Effector memory CD4-positive, alpha-beta T cell (primary cell): ENCODE measurements around the gene SPINK8.
A peak's percentile ranks its signal among the peaks of the same experiment; 100 is the strongest.

Source experiments
- DNase-seq, 3 donors: peaks; one replicate each; pipeline ENCODE4 v3.0.0-alpha.2; 2020
- H3K27ac ChIP-seq: 2 replicates; pipeline ENCODE4 v1.7.0; 2013; ENCODE audit warnings: mild to moderate bottlenecking, low read length, moderate library complexity; ENCODE audit not compliant: insufficient read depth, poor library complexity, severe bottlenecking
- H3K27me3 ChIP-seq: replicated peaks from 2 replicates; pipeline ENCODE4 v1.7.0; 2013; ENCODE audit warnings: mild to moderate bottlenecking, low read length; ENCODE audit not compliant: insufficient read depth, control insufficient read depth, poor library complexity, severe bottlenecking
- H3K36me3 ChIP-seq: 2 replicates; pipeline ENCODE4 v1.7.0; 2013; ENCODE audit warnings: mild to moderate bottlenecking, low read length, moderate library complexity; ENCODE audit not compliant: control insufficient read depth, insufficient read depth
- H3K4me1 ChIP-seq: 2 replicates; pipeline ENCODE4 v1.7.0; 2013; ENCODE audit warnings: low read length, mild to moderate bottlenecking; ENCODE audit not compliant: control insufficient read depth, insufficient read depth, poor library complexity, severe bottlenecking
- H3K4me3 ChIP-seq: 2 replicates; pipeline ENCODE4 v1.7.0; 2013; ENCODE audit warnings: low read length, low read depth, mild to moderate bottlenecking; ENCODE audit not compliant: insufficient read depth, poor library complexity, severe bottlenecking
- H3K9me3 ChIP-seq: 2 replicates; pipeline ENCODE4 v1.7.0; 2013; ENCODE audit warnings: mild to moderate bottlenecking, low read length, moderate library complexity; ENCODE audit not compliant: control insufficient read depth

The SPINK8 gene

DNA sequence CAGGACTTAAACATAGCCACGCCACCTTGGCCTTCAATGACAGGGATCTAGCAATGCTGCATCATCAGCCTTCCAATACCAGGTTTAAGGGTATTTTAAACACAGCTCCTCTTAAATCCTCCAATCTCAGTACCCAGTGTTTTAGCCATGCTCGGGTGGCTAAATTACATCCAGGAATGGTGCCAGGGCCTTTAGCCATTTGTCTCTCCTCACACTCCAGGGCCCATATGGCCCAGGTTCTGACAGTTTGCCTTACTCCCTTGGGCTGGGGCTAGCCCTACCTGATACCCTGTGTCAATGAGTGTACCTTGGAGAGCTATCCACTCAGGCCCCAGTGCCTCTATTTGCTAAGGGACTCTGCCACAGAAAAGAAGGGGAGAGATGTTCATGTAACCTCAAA is 63.2 kb downstream of the SPINK8 start:
- no peaks in the 10 kb centered on the region for H3K9me3 ChIP-seq
- H3K36me3 ChIP-seq = peaks cover 6% of the 10 kb centered on the region
- H3K4me3 ChIP-seq = no peak overlapping the region
- no peak for DNase-seq
- H3K27me3 ChIP-seq = no peaks in the 10 kb centered on the region
- peaks cover 18% of the 10 kb centered on the region for H3K4me1 ChIP-seq
- no peak overlapping the region for H3K27ac ChIP-seq

DNA sequence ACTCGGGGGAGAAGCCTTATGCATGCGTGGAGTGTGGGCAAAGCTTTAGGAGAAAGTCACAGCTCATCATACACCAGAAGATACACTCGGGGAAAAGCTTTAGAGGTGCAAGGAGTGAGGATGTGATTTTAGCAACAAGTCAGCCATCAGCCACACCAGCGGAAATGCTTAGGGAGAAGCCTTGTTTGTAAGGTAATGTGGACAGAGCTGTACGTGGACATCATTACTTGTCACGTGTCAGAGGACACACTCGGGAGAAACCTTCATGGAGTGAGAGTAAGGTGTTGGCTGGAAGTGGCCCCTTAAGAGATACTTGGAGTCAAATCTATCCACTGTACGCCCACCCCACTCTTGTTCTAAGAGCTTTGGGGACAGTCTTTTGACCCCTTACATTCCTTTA is 63.9 kb downstream of the SPINK8 start:
- H3K36me3 ChIP-seq = peaks cover 6% of the 10 kb centered on the region
- no peak for DNase-seq
- no peaks in the 10 kb centered on the region for H3K27me3 ChIP-seq
- H3K4me1 ChIP-seq = peaks cover 18% of the 10 kb centered on the region
- H3K9me3 ChIP-seq = no peaks in the 10 kb centered on the region
- peak overlapping the region; percentile 35 for H3K4me3 ChIP-seq
- peak overlapping the region; percentile 62 for H3K27ac ChIP-seq

DNA sequence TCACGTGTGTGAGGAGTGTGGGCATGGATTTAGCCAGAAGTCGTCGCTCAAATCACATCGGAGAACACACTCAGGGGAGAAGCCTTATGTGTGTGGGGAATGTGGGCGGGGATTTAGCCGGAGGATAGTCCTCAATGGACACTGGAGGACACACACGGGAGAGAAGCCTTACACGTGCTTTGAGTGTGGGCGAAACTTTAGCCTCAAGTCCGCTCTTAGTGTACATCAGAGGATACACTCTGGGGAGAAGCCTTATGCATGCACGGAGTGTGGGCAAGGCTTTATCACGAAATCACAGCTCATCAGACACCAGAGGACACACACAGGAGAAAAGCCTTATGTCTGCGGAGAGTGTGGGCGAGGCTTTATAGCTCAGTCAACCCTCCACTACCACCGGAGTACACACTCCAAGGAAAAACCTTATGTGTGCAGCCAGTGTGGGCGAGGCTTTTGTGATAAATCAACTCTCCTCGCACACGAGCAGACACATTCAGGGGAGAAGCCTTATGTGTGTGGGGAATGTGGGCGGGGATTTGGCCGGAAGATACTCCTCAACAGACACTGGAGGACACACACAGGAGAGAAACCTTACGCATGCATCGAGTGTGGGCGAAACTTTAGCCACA is 64.4 kb downstream of the SPINK8 start:
- H3K27me3 ChIP-seq = no peaks in the 10 kb centered on the region
- peak overlapping the region; percentile 35 for H3K4me3 ChIP-seq
- DNase-seq = peak in 1 of 3 donors; percentile 11
- peak overlapping the region; percentile 62 for H3K27ac ChIP-seq
- H3K9me3 ChIP-seq = no peaks in the 10 kb centered on the region
- peaks cover 6% of the 10 kb centered on the region for H3K36me3 ChIP-seq
- peaks cover 18% of the 10 kb centered on the region for H3K4me1 ChIP-seq

DNA sequence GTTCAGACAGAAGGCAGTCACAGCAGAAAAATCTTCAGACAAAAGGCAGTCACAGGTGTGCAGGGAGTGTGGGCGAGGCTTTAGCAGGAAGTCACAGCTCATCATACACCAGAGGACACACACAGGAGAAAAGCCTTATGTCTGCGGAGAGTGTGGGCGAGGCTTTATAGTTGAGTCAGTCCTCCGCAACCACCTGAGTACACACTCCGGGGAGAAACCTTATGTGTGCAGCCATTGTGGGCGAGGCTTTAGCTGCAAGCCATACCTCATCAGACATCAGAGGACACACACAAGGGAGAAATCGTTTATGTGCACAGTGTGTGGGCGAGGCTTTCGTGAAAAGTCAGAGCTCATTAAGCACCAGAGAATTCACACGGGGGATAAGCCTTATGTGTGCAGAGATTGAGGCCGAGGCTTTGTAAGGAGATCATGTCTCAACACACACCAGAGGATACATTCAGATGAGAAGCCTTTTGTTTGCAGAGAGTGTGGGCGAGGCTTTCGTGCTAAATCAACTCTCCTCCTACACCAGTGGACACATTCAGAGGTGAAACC is 65.0 kb downstream of the SPINK8 start:
- Histone ChIP-seq H3K36me3 (peaks cover 6% of the 10 kb centered on the region), H3K4me3 (peak overlapping the region; percentile 35)

DNA sequence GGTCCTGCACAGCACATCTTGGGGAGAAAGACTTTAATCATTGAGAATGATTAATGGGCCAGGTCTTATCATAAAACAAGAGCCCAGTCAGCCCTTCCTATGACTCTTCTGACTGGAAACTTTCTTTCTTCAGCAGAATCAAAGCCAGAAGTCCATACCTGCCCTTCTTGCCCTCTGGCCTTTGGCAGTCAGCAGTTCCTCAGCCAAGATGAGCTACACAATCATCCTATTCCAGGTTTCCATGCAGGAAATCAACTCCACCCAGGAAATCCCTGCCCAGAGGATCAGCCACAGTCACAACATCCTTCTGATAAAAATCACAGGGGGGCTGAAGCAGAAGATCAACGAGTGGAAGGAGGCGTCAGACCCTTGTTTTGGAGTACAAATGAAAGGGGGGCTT is 65.7 kb downstream of the SPINK8 start:
- Histone ChIP-seq H3K27me3 (no peaks in the 10 kb centered on the region), H3K4me3 (no peak overlapping the region), H3K36me3 (peaks cover 6% of the 10 kb centered on the region), H3K4me1 (peaks cover 18% of the 10 kb centered on the region), H3K9me3 (no peaks in the 10 kb centered on the region), H3K27ac (peak overlapping the region; percentile 51)
- no peak for DNase-seq

More for the DNA sequence above, 65.0 kb downstream of the SPINK8 start:
- Histone ChIP-seq H3K27ac (peak overlapping the region; percentile 62), H3K4me1 (peaks cover 18% of the 10 kb centered on the region), H3K9me3 (no peaks in the 10 kb centered on the region), H3K27me3 (no peaks in the 10 kb centered on the region)
- DNase-seq = peak; percentile 48 to 72 (median 54)

DNA sequence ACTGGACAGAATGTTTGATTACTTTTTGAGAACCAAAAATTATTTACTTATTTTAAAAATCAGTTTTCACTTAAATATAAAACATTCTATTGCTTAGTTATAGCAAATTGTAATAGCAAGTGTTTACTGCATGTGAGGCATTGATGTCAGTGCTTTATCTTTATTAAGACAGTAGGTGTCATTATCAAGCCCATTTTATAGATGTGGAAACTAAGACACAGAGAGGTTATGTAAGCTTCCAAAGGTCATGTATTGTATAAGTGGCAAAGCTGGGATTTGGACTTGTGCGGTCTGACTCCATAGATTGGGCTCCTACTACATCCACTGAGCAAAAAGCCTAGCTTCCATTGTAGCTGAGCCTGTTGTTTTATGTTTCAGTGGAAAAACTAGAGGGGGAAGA is 74.9 kb downstream of the SPINK8 start:
- Histone ChIP-seq H3K4me3 (no peak overlapping the region), H3K27ac (no peak overlapping the region), H3K4me1 (no peaks in the 10 kb centered on the region), H3K27me3 (no peaks in the 10 kb centered on the region), H3K9me3 (no peaks in the 10 kb centered on the region), H3K36me3 (peaks cover 12% of the 10 kb centered on the region)
- no peak for DNase-seq
